ENCODE data around the gene BCL6B.

BCL6B gene

GRCh38 chr17:7005716-7006115 lies 17.1 kb upstream of the BCL6B start:
- no peak for DNase-seq (ENCODE audit: extremely low read depth in 1 of 2, low read depth in 1 of 2)

DNA sequence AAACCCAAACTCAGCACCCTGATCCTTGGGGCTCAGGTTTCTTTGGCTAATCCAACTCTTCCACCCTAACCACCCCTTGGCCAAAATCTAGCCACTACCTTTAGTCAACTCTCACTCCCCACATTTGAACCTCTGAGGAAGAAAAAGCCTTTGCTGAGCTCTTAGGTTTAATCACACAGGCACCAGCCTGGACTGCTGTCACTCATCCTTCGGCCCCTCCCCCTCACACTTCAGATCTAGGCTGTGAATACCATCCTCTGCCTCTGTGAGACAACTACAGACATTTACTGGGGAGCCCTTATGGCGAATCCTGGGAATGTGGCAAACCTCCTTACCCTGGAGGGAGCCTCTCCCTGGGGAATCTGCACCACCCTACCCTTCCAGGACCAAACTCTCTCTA lies 15.7 kb upstream of the BCL6B start:
- no peak for DNase-seq (ENCODE audit: extremely low read depth in 1 of 2, low read depth in 1 of 2)

GRCh38 chr17:7010523-7010922 lies 12.3 kb upstream of the BCL6B start:
- no peak for DNase-seq (ENCODE audit: extremely low read depth in 1 of 2, low read depth in 1 of 2)

DNA sequence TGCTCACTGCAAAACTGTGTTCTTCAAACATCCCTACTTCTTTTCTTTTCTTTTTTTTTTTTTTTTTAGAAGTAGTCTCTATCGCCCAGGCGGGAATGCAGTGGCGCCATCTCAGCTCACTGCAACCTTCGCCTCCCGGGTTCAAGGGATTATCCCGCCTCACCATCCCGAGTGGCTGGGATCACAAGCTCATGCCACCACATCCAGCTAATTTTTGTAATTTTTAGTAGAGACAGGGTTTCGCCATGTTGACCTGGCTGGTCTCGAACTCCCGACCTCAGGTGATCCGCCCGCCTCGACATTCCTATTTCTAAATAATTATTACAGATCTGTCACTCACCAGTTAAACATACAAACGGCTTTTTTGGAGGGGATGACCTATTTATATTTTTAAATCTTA lies 11.4 kb upstream of the BCL6B start:
- no peak for DNase-seq (ENCODE audit: extremely low read depth in 1 of 2, low read depth in 1 of 2)

GRCh38 chr17:7011942-7012254 lies 11.0 kb upstream of the BCL6B start:
- no peak for DNase-seq (ENCODE audit: extremely low read depth in 1 of 2, low read depth in 1 of 2)

GRCh38 chr17:7014261-7014994 lies 8.4 kb upstream of the BCL6B start:
- peak; percentile 93 to 96 for DNase-seq (ENCODE audit: extremely low read depth in 1 of 2, low read depth in 1 of 2)

DNA sequence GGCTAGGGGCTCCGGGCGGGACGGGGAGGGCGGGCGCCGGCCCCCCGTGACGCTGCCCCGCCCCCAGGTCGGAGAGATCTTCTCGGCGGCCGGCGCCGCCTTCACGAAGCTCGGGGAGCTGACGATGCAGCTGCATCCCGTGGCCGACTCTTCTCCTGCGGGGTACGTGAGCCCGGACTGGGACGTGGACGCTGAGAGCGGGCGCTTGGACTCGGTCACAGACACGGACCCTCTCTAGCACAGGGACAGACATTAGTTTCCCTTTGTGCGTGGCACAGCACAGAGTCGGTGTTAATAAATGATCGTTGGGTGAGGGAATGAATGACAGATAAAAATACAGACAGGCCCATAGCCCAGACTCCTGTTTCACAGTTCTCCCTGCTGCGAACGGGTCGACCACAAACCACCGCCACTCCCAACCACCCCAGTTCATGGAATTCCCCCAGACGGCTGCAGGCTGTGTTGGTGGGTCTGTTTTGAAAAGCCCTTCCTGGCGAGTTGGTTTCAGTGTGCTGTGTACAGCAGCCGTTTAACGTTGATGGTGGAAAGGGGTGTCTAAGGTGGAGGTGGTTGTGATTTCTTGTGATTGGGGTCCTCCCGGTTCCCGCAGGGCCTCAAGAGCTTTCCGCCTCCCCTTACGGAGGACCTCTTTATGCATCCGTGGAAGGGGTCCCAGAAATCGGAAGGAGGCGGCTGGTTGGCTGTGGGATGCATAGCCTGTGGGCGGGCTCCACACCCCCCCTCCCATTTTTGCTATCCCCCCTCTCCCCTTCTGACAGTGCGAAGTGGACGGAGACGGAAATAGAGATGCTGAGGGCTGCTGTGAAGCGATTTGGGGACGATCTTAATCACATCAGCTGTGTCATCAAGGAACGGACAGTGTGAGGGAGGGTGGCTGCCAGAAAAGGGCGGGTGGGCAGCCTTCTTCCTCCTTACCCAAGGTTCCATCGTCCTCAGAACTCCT lies 7.6 kb upstream of the BCL6B start:
- peak; percentile 73 to 80 for DNase-seq (ENCODE audit: extremely low read depth in 1 of 2, low read depth in 1 of 2)

DNA sequence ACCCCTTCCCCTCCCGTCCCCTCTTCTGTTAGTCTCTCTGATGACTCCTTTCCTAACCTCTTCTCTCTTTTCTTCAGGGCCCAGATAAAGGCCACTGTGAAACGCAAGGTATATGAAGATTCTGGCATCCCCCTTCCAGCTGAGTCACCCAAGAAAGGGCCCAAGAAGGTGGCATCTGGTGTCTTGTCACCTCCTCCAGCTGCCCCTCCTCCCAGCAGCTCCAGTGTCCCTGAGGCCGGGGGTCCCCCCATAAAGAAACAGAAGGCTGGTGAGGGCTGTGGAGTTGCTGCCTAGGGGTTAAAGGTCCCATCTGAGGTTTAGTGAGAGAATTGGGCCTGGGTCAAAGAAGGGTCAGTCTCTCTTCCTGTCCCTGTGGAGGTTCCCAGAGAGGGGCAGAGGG lies 6.4 kb upstream of the BCL6B start:
- no peak for DNase-seq (ENCODE audit: extremely low read depth in 1 of 2, low read depth in 1 of 2)

DNA sequence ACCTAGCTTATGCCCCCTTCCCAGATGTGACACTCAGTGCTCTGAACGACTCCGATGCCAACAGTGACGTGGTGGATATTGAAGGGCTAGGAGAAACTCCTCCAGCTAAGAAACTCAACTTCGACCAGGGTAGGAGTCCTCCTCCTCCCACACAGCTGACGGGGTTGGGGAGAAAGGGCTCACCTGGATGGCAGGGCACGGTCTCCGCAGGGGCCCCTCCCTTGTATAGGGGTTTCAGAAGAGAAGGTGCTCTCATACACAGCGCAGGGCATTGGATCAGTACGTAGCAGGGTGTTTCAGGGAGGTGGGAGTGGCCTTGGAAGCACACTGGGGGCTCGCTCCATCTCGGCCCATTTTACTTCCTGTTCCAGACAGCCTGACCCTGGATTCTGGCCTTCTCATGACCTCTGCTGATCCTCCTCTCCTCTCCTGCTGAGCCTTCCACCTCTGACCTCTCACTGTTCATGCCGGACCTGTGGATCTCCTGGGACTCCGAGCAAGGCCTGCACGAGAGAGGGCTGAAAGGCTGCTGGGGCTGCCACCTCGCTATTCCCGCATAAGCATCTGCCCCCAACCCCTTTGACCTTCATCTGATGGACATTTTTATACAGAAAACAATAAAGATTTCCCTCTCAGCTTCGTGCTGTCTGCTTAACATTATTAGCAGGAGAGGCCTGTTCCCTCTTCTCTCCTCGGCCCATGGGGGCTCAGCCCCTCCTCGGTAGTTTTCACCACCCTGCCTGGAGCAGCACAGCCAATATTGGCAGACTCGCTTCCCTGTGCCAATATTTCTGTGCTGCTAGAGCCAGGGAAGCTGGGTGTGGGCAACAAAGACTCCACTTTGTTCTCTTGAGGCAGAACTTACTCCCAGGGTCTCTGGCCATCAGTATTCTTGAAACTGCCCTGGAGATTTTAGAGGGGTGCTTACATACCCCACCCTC lies 5.7 kb upstream of the BCL6B start:
- DNase-seq (ENCODE audit: extremely low read depth in 1 of 2, low read depth in 1 of 2), result no peak

DNA sequence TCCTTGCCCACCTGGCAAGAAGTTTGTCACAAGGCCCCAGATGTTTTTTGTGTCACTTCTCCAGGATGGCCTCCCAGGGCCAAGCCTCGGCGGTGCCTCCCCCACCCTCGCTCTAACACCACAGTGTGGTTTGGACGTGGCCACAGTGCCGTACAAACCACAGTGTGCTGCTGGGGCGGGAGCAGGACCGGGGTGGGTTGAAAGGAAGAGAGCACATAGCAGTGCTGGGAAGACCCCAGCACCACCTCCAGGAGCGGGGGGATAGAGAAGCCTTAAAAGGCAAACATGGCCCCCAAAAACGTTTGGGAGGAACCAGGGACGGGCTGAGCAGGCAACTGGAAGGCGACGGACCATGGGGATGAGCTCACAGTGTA lies 5.0 kb upstream of the BCL6B start:
- no peak for DNase-seq (ENCODE audit: extremely low read depth in 1 of 2, low read depth in 1 of 2)

DNA sequence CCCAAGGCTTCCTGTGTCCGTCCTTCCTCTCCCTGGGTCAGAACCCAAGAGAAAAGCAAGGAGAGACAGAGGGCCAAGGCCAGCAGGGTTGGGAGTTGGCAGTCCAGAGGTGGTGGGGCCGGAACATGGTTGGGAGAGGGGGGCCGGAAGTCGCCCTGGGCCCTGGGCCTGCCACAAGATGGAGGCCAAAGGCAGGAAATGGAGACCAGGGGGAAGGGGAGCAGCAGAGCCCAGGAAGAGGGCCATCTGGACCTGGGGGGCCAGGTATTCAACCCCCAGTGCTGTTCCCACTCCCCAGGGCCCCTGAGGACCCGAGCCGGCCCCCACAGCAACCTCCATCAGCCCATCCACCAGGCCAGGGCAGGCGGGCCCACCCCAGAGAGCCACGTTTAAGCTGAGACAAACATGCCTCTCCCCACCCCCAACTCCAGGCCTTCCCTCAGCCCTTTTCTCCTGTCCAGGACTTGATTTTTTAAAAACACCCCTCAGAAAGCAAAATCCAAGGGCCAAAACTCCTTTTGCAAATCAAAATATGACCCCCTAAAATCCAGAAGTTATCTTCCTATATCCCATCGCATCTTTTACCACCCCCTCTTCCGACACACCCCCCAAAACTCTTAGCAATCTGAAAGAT lies 4.4 kb upstream of the BCL6B start:
- no peak for DNase-seq (ENCODE audit: extremely low read depth in 1 of 2, low read depth in 1 of 2)

DNA sequence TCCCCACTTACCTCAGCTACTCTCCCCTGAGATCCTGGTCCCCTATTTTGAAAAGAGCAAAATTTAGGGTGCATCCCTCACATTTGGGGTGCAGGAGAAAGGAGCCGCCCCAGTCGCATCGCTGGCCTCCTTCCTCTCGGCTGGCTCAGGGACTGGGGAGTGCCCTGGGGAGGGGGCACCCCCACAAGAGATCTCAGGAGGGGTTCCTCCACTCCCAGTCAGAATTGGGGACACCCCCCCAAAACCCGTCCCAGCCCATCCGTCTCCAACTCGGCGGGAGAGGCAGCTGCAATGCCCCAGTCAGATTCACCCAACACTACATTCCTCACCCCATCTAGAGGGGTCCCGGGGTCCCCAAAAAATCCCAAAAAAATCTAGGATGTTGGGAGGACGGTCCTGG lies 3.5 kb upstream of the BCL6B start:
- no peak for DNase-seq (ENCODE audit: extremely low read depth in 1 of 2, low read depth in 1 of 2)

GRCh38 chr17:7019839-7020519 lies 2.9 kb upstream of the BCL6B start:
- no peak for DNase-seq (ENCODE audit: extremely low read depth in 1 of 2, low read depth in 1 of 2)

GRCh38 chr17:7020894-7021664 lies 1.8 kb upstream of the BCL6B start:
- DNase-seq (ENCODE audit: extremely low read depth in 1 of 2, low read depth in 1 of 2), result no peak

DNA sequence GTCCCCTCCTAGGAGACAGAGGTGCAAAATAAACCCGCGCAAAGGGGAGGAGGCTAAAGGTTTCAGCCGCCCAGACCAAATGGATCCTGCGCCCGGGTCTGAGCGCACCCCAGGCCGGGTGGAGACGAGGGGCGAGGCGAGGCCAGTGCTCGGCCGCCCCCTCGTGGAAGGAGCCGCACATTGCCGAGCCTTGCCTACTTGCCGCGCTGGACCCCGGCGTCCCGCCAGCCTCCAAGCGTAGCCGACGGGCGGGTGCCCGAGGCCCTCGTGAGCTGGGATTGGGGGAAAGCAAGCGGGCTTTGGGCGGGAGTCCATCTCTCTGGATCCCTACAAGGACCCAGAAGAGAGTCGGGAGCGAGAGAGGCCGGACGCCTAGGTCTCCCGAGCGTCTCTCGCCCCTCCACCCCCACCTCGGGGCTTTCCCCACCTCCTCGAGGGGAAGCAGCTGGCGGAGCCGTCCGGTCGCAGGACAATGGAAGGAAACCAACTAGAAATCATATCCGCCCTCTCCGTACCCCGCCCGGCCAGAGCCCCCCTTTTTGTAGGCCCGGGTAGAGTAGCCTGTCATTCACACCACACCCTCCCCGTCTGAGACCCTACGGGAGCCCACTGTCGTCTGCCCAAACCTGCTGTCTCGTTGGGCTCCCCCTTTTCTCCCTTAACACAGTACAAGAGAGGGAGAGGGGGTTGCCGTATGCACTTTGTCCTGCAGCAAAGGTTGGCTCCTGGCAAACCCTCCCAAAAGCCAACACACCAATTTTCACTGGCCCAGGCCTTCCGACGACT lies 664 bp upstream of the BCL6B start:
- peak in 1 of 2 donors; percentile 58 for DNase-seq (ENCODE audit: extremely low read depth in 1 of 2, low read depth in 1 of 2)

DNA sequence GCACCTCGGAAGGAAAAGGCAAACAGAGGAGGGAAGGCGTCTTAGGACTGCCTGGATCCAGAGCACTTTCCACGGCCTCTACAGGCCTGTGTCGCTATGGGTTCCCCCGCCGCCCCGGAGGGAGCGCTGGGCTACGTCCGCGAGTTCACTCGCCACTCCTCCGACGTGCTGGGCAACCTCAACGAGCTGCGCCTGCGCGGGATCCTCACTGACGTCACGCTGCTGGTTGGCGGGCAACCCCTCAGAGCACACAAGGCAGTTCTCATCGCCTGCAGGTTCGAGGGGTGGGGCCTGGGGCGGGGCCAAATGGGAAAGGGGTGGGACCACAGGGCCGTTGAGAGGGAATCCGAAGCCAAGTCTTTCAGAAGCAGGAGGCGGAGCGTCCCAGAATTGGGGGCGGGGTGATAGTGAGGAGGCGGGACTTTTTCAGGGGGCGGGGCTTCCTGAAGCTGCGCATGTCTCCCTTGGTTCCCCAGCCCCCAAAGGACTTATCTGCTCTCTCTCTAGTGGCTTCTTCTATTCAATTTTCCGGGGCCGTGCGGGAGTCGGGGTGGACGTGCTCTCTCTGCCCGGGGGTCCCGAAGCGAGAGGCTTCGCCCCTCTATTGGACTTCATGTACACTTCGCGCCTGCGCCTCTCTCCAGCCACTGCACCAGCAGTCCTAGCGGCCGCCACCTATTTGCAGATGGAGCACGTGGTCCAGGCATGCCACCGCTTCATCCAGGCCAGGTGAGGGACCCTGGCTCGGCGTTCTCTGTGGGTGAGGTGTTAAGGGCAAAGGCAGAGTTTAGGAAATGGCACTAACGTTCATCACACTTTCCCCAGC lies 939 bp downstream of the BCL6B start:
- peak; percentile 87 to 94 for DNase-seq (ENCODE audit: extremely low read depth in 1 of 2, low read depth in 1 of 2)

GRCh38 chr17:7024402-7024785 lies 1.5 kb downstream of the BCL6B start:
- no peak for DNase-seq (ENCODE audit: extremely low read depth in 1 of 2, low read depth in 1 of 2)

DNA sequence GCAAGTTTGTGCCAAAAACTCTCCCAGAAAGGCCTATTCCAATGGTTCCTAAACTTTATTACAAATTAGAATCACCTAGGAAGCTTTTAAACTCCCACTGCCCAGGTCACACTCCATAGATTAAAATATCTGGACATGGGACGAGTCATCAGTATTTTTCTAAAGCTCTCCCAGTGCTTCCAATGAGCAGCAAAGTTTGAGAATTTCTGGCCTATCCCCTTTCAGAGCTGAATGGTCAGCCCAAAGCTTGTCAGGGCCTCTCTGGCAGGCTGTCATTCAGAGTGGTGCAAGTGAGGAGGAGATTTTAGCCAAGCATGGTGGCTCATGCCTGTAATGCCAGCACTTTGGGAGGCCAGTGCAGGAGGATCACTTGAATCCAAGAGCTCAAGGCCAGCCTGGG lies 2.4 kb downstream of the BCL6B start:
- no peak for DNase-seq (ENCODE audit: extremely low read depth in 1 of 2, low read depth in 1 of 2)

Data from stimulated activated CD8-positive, alpha-beta memory T cell treated with anti-CD3 and anti-CD28 coated beads, Interleukin-7, amount 100 ng/mL, for 48 hours (primary cell).